ENCODE results near the gene LPP.

DNA sequence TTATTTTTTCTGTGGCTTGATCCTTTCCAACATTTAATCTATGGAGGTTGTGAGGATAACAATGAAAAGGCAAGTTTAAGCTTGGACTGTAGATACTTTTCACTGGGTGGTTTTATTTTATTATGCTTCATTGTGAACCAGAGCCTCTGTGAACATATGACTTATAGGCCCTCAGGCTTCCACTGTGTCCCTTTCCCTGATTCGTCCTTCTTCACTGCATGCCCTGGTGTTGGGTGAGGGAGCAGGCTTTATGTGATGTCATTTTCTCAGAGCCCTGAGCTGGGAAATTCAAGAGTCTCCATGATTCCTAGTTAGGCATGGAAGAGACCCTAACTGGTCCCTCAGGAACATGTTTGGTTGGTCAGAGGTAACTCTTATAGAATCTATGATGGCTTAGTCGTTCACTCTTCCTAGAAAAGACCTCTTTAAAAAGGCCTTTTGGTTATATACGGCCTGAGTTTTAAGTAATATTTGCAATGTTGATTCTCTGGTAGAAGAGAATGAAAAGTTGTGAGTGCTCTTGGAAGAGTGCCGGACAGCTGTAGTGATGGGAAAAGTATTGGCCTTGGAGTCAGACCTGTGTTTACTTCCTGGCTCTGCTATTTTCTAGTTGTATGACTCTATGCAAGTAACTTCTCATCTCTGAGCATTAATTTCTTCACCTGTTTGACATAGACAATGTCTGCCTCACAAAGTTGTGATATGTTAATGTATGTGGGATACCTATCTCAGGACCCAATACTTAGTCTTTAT lies 168.4 kb downstream of the LPP start:
- TF ChIP-seq KDM5A (IDR thresholded peaks at IDR 0.05) (no peak), NPAS2 (CRISPR knock-in tag; IDR thresholded peaks at IDR 0.05; ENCODE audit: borderline replicate concordance) (no peak), POLR2AphosphoS2 (conservative IDR thresholded peaks at IDR 0.05; ENCODE audit: low read length) (no peak), RFX5 (IDR thresholded peaks at IDR 0.05) (no peak), TFCP2L1 (CRISPR knock-in tag; IDR thresholded peaks at IDR 0.05) (no peak), POLR2A (IDR thresholded peaks at IDR 0.05; ENCODE audit: low read length) (no peak), CHD4 (IDR thresholded peaks at IDR 0.05; ENCODE audit: borderline replicate concordance) (no peak), JUN (IDR thresholded peaks at IDR 0.05) (no peak), KDM1A (IDR thresholded peaks at IDR 0.05; ENCODE audit: low read depth) (no peak)
- TF ChIP-seq, protein P1, sequence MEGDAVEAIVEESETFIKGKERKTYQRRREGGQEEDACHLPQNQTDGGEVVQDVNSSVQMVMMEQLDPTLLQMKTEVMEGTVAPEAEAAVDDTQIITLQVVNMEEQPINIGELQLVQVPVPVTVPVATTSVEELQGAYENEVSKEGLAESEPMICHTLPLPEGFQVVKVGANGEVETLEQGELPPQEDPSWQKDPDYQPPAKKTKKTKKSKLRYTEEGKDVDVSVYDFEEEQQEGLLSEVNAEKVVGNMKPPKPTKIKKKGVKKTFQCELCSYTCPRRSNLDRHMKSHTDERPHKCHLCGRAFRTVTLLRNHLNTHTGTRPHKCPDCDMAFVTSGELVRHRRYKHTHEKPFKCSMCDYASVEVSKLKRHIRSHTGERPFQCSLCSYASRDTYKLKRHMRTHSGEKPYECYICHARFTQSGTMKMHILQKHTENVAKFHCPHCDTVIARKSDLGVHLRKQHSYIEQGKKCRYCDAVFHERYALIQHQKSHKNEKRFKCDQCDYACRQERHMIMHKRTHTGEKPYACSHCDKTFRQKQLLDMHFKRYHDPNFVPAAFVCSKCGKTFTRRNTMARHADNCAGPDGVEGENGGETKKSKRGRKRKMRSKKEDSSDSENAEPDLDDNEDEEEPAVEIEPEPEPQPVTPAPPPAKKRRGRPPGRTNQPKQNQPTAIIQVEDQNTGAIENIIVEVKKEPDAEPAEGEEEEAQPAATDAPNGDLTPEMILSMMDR (IDR thresholded peaks at IDR 0.05), result no peak
- TF ChIP-seq, protein P2, sequence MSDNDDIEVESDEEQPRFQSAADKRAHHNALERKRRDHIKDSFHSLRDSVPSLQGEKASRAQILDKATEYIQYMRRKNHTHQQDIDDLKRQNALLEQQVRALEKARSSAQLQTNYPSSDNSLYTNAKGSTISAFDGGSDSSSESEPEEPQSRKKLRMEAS (IDR thresholded peaks at IDR 0.05), result no peak
- TF ChIP-seq, protein P3, sequence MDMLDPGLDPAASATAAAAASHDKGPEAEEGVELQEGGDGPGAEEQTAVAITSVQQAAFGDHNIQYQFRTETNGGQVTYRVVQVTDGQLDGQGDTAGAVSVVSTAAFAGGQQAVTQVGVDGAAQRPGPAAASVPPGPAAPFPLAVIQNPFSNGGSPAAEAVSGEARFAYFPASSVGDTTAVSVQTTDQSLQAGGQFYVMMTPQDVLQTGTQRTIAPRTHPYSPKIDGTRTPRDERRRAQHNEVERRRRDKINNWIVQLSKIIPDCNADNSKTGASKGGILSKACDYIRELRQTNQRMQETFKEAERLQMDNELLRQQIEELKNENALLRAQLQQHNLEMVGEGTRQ (IDR thresholded peaks at IDR 0.05), result no peak
